HG02588 (cell line): ENCODE data around the gene RNF125.

ENCODE experiments used
- ATAC-seq: cut with Tn5 transposase; IDR thresholded peaks from one replicate; pipeline ENCODE4 v1.9.1; 2021; ENCODE audit warnings: mild to moderate bottlenecking, moderate library complexity; ENCODE audit not compliant: unreplicated experiment

The RNF125 gene

GRCh38 chr18:32021756-32022564 is 3.3 kb downstream of the RNF125 start:
- ATAC-seq = no peak

GRCh38 chr18:32025744-32026143 is 7.1 kb downstream of the RNF125 start:
- ATAC-seq = no peak

GRCh38 chr18:32026491-32027086 is 8.0 kb downstream of the RNF125 start:
- no peak for ATAC-seq

GRCh38 chr18:32029558-32029957 is 10.9 kb downstream of the RNF125 start:
- ATAC-seq = no peak

GRCh38 chr18:32032609-32033008 is 14.0 kb downstream of the RNF125 start:
- no peak for ATAC-seq

GRCh38 chr18:32036506-32037180 is 18.0 kb downstream of the RNF125 start:
- ATAC-seq = no peak

GRCh38 chr18:32037616-32038015 is 19.0 kb downstream of the RNF125 start:
- no peak for ATAC-seq

- ATAC-seq = no peak
Measured at GRCh38 chr18:32040936-32041335, 22.3 kb downstream of the RNF125 start.

GRCh38 chr18:32042337-32042736 is 23.7 kb downstream of the RNF125 start:
- ATAC-seq = no peak

GRCh38 chr18:32048507-32049091 is 30.0 kb downstream of the RNF125 start:
- peak; percentile 59 for ATAC-seq

- no peak for ATAC-seq
Measured at GRCh38 chr18:32049393-32050171, 31.0 kb downstream of the RNF125 start.

- ATAC-seq = no peak
Measured at GRCh38 chr18:32056613-32057358, 38.2 kb downstream of the RNF125 start.

- no peak for ATAC-seq
Measured at GRCh38 chr18:32057624-32058165, 39.1 kb downstream of the RNF125 start.

GRCh38 chr18:32060026-32060425 is 41.4 kb downstream of the RNF125 start:
- no peak for ATAC-seq

GRCh38 chr18:32067375-32068167 is 48.9 kb downstream of the RNF125 start:
- ATAC-seq = no peak

GRCh38 chr18:32072321-32072720 is 53.7 kb downstream of the RNF125 start:
- no peak for ATAC-seq

- no peak for ATAC-seq
Measured at GRCh38 chr18:32074206-32074605, 55.6 kb downstream of the RNF125 start.

GRCh38 chr18:32078845-32079244 is 60.2 kb downstream of the RNF125 start:
- no peak for ATAC-seq

GRCh38 chr18:32081881-32082280 is 63.3 kb downstream of the RNF125 start:
- no peak for ATAC-seq
